GM21825 (cell line): ENCODE measurements around the gene TMEM131L.

ENCODE experiments used
- ATAC-seq: cut with Tn5 transposase; IDR thresholded peaks from one replicate; pipeline ENCODE4 v1.9.1; 2021; ENCODE audit warnings: mild to moderate bottlenecking, moderate library complexity; ENCODE audit not compliant: unreplicated experiment

Gene TMEM131L

GRCh38 chr4:153610623-153611376 is 144.6 kb downstream of the TMEM131L start:
- no peak for ATAC-seq

DNA sequence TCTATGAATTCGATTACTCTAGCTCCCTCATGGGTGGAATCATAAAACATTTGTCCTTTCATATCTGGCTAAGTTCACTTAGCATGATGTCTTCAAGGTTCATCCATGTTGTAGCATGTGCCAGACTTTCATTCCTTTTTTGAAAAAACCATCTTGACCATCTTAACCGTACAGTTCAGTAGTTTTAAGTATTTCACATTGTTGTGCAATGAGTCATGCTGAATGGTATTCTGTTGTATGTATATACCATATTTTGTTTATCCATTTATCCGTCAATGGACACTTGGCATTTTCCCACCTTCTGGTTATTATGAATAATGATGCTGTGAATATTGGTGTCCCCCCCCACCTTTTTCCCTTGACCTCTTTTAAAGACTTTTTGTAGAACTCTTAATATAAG is 145.5 kb downstream of the TMEM131L start:
- no peak for ATAC-seq

- no peak for ATAC-seq
Measured at GRCh38 chr4:153612878-153613277, 146.7 kb downstream of the TMEM131L start.

GRCh38 chr4:153616006-153616555 is 149.9 kb downstream of the TMEM131L start:
- ATAC-seq: no peak

- ATAC-seq: no peak
Measured at GRCh38 chr4:153618833-153619232, 152.7 kb downstream of the TMEM131L start.

DNA sequence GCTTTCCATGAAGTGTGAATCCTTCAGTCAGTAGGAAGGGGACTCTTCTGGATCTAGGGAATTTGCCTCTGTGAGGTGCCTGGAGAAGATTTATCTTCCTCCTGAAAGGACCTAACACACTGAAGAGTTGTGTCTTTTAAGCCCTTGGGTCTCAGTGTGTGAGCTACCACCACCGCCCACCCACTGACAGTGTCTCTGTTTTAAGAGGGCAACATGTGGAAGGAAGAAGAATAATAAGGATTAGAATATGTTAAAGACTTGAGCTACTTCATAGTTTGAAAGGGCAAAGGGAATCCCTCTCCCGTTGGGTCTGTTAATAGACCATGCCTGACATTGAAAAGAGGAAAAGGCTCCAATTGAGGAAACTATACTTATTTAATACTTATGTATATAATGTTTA is 153.7 kb downstream of the TMEM131L start:
- ATAC-seq: no peak

- no peak for ATAC-seq
Measured at GRCh38 chr4:153620352-153620751, 154.2 kb downstream of the TMEM131L start.

GRCh38 chr4:153622093-153622492 is 155.9 kb downstream of the TMEM131L start:
- ATAC-seq: no peak

GRCh38 chr4:153622778-153623240 is 156.6 kb downstream of the TMEM131L start:
- ATAC-seq: no peak

GRCh38 chr4:153623491-153623890 is 157.3 kb downstream of the TMEM131L start:
- no peak for ATAC-seq

DNA sequence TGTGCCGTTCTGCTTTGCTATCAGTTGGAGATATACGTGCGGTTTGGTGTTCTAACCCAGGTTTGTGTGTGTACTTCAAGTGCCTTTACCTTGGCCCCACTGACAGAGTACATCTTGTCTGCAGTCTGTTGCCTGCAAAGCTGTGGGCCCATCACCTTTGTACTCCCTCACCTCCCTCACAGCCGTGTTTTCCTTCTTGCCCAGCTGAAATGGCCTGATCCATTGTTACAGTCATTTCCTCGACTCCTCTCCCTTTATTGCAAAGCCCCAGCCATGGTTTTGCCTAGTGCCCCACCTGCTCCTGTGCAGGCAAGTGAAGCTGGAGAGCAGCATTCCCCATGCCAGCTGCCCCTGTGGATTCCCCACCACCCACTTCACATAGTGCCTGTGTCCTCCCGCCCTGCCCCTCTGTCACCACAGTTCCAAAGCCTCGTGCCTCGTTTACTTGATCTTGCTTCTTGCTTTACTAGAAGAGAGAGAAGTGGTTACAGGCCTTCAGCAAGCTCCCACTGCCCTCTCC is 162.7 kb downstream of the TMEM131L start:
- ATAC-seq: no peak

DNA sequence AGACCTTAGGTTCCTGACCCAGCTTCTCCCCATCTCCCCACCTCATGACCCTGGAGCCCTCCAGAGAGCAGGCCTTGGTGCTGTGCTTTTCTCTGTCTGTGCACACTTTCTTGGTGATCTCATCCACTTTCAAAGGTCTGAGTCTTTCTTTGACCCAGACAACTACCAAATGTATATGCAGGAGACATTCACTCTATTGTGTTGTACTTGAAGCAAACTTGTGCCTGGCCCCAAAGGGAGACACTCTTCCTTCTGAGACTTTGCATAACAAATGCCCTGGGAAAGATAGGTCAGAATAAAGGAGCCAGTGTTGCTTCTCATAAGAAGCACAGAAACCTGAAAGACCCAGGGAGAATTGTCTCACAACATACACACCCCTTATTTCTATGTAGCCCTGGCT is 163.6 kb downstream of the TMEM131L start:
- ATAC-seq: no peak

DNA sequence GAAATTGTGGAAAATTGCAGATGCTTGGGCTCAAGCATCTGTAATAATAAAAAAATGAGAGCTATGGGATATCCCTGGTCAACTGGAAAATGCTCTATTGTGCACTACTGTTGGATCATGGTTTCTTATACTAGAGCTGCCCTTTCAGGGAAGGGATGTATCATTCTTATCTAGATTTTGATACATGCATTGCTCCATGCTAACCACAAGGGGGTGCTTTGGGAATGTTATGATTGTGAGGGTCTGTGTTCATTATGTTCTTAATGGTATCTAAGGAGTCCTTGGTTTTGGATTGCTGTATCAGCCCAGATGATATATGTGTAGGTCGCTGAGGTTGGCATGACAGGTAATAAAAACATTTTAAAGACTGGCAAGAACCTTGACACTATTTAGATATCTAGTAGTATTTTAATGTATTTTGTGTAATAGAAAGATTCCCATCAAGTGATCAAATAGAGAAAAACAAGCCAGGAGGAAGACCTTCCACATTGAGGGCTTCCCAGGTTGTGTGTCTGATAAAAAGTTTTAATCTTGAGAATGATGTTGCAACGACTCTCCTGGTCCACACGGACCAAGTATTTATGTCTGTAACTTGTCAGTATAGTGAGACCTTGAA is 168.7 kb downstream of the TMEM131L start:
- no peak for ATAC-seq

DNA sequence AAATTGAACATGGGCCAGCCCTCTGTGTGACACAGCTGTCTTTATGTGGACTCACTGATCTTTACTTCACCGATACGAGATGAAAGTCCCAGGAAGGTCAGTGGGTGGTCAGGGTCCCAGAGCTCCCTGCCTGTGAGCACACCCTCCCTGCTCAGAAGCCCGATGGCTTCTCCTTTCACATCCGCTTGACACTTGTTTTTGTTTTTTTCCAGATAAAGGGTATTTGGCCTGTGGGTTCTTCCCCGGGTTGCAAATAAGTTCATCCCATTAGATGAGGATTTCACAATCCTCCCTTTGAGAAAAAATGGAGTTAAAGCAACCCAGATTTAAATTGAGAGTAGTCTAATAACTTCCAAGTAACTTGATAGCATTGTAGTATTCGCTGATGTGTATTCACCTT is 169.7 kb downstream of the TMEM131L start:
- ATAC-seq: no peak

DNA sequence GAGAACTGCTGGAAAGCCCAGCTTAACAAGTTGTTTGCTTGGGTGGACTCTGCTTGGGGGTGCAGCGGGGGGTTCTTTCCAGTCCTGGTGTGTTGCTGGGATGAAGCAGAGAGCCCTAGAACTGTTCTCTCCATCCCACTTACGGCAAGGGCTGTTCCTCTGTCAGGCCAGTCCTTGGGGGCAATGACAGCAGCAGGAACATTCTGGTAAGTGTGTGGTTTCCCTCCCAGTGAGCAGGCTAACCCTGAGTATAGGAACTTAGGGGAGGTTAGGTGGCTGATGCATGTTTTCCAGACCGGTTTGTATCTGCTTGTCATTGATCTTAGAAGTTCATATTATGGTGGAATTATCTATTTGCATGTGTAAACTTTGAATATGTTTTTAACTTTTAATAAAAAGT is 171.0 kb downstream of the TMEM131L start:
- ATAC-seq: no peak

GRCh38 chr4:153638011-153638410 is 171.9 kb downstream of the TMEM131L start:
- no peak for ATAC-seq

GRCh38 chr4:153638999-153639398 is 172.8 kb downstream of the TMEM131L start:
- ATAC-seq: no peak

- ATAC-seq: no peak
Measured at GRCh38 chr4:153639833-153640802, 174.0 kb downstream of the TMEM131L start.

- no peak for ATAC-seq
Measured at GRCh38 chr4:153641532-153641931, 175.4 kb downstream of the TMEM131L start.

DNA sequence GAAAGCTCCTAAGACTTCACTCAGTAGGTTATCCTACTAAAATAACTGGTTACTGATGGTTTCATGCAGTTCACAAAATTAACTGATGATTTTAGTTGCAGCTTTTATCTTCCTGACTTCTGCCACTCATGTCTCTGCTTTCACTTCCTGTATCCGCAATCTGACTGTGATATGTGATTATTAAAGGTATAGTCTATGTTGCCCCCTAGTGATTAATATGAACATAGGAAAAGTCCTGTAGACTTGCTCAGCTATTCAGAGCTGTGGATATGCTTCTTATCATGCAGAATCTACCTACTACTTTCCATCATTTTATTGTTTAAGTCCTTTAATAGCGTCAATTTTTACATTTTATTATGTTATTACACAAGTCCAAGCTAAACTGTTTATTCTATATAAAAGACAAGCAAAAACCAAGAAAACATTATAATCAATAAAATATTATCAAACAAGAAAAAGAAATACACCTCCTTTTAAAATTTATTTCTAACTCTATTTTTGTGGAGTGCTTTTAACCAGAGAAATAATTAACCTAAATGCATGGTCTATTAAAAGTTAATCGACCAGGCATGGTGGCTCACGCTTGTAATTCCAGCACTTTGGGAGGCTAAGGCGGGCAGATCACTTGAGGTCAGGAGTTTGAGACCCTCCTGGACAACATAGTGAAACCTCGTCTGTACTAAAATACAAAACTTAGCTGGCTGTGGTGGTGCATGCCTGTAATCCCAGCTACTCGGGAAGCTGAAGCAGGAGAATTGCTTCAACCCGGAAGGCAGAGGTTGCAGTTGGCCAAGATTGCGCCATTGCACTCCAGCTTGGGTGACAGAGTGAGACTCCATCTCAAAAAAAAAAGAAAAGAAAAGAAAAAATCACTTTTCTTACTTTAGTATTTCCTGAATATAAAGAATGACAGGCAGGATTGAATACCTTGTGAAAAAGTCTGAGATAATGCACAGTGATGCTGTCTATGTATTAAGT is 177.5 kb downstream of the TMEM131L start:
- ATAC-seq: peak; percentile 83
